HT-29 (cell line): Measurements from ENCODE around the gene KDM2B. TPM values are rescaled to one million over a fixed set of nuclear protein-coding genes. Genes with fewer than 3 reads are reported as not detected.
A peak's percentile ranks its signal among the peaks of the same experiment; 100 is the strongest.
"Not testable (repeated sequence)": the region's sequence is repeated elsewhere in the genome, so short reads cannot be mapped to it uniquely, and the experiment has no call there.

ENCODE experiments used
- DNase-seq: peaks from one replicate; pipeline ENCODE4 v3.0.0-alpha.2; 2015; ENCODE audit warnings: low spot score
- total RNA-seq: library from RNA; depleted of rRNA; stranded (reverse); fragments of >200 nt; shearing (Covaris generic); gene quantifications from 2 replicates; pipeline ENCODE4 v1.2.3, GENCODE V29; 2014

The KDM2B gene
- total RNA-seq, 1 experiment from 2014 or later = 38.4 TPM

DNA sequence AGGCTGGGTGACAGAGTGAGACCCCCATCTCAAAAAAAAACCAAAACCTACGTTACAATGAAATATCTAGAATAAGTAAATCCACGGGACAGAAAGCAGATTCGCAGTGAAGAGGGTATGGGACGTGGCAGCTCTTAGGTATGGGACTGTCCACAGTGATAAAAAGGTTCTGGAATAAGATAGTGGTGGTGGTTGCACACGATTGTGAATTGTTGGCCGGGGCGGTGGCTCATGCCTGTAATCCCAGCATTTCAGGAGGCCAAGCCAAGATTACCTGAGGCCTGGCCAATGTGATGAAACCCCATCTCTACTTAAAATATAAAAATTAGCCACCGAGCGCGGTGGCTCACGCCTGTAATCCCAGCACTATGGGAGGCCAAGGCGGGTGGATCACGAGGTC lies 76.3 kb downstream of the KDM2B start:
- DNase-seq = no peak

DNA sequence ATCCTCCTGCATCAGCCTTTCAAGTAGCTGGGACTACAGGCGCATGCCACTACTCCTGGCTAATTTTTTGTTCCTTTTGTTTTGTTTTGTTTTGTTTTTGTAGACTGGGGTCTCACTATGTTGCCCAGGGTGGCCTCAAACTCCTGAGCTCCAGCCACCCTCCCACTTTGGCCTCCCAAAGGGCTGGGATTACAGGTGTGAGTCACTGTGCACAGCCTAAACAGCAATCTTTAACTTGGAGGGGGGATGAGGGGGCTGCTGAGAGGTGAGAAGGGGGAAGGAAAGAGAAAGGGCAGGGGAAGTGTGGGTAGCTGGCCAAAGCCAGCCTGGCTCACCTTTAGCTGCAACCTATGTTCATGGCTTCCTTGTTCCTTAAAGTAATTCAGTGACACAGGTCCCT lies 77.4 kb downstream of the KDM2B start:
- DNase-seq = no peak

DNA sequence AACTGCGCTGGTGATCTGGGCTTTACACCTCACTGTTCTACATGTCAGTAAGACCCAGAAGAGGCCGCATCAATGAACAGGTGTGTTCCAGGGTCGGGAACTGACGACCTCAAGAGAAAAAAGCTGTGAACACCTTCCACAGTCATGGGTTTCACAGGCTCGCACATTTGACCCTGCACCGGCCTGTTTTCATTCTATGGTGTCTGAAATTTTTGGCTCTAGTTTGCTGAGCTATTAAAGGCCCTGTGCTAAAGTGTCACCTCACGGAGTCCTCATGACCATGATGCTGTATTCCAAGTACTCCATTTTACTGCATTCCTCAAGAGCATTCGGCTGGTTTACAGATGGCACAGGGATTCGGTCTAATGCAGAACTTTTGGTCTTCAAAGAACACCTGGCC lies 78.9 kb downstream of the KDM2B start:
- no peak for DNase-seq

DNA sequence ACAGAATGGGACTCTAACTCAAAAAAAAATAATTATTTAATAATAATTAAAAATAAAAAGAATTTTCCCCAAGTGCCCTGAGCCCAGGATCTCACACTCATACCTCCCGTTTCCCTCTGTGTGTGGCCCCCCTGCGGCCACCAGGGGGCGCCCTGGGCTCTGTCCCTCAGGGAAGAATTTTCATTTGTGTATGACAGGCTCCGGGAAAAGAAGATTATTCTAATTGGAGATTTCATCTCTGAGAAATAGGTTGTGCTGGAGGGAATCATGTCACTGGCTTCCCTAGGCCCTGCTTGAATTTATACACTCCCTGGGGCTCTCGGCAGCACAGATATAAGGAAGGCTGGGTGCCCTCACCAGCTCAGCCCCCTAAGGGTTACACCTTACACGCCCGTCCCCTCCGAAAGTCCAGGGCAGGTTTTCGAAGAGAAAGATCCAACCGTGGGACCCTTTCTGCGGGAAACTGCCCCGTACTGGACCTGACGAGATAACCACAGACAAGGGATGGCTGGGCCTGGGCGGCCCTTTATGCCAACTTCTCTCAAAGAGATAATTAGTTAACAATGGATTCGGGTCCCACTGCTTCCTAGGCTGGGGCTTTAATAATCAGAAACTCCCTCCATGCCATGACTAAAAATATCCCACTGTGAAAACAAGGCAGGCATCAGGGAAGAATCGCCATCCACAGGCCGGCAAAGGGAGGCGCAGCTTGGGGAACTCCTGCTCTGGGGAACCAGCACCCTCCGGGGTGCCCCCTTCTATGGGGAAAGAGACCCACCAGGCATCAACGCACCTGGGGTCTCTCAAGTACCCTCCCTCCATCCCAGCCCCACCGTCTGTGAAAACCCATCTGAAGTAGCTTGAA lies 80.7 kb downstream of the KDM2B start:
- peak; percentile 70 for DNase-seq

DNA sequence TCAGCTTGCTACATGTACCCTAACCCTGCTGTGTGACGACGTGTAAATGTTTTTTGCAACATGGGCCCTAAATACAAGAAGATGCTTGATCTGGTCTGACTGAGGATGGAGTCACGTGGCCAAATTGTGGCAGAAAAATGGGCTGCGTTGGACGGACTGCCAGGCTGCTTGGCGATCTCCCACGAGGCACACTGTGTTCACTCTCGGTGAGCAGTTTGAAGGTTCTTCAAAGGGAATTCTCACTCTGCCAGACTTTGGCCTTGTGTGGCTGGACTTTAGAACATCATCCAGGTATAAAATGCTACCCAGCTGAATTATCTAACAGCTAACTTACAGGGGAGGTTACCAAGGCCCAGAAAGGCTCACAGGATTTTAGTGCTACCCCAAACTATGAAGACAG lies 85.1 kb downstream of the KDM2B start:
- no peak for DNase-seq

DNA sequence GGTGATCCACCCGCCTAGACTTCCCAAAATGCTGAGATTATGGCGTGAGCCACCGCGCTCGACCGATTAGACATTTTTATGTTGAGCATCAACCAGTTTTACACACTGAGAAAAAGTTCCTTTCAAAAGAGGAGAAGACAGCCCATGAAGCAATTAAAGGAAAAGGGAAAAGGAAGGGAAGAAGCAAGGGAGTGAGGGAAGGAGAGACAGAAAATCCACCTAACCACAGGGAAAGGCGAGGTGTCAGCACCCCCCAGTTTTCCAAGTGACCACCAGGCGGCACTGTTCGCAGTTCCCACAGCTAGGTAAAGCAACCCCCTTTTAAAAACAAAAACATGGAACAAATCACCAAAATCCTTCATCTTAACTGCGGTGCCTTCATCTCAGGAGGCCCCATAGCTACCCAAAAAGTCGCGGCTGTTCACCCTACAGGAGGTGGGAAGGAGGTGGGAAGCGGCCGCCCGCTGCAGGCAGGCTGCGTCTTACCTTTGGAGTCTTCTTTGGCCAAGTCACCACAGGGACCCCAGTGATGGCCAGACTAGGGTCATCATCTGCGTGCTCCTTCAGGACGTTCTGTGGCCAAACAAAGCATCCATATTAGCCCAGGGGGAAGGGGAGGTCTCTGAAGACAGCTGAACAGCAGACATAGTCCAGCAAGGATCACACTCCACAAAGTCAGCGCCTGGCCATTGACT lies 86.6 kb downstream of the KDM2B start:
- peak; percentile 45 for DNase-seq

DNA sequence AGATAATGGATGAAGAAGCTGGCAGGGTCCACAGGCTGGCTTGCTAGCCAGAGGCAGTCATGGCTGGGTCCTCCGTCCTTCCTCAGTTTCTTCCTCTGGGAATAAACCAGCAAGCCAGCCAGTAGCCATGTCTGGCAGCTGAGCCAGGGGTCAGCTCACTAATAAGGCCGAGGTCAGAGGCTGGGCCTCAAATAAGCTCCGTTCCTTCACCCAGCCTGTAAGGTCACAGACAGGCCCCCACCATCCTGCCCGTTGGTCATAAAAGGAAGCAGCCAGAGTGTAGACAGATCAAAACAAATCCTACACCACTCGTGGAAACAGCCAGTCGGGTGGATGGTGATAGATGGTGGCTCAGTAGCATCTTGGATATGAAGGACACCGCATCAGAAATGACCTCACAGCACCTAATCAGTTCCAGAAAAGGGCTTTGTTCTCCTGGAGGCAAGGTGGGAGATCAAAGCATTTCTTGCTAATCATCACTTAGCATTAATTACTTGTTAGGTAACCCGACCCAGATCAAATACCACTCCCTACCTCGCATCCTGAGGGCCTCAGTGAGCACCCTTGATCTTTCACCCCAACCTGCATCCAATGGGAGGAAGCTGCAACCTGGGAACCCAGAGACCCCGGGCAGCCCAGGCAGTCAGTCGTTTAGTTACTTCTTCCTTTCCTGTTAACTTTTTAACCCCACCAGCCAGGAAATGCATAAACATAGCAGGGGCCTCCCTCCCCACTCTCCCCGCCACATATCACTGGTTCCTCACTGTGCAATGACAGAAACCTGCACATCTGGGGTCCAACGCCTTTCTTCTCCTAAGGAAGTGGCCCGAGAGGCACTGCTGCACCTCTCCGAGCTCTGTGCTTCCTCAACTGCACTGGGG lies 90.2 kb downstream of the KDM2B start:
- DNase-seq = no peak

DNA sequence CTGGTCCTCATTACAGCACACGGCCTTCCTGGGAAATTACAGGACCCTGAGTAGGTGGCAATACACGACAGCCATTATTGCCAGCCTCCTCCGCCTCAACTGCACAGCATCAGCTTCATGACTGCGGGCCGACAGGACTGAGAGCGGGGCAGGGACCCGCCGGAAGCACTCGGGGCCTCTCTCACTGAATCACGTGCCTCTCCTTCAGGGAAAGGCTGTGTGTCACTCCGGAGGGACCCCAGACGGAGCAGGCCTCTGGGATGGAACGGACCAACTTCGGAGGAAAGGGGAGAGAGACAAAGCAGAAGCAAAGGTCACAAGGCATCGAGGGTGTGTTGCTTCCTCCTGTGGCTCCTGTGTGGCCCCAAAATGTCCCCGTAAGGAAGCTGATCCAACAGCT lies 90.9 kb downstream of the KDM2B start:
- no peak for DNase-seq

DNA sequence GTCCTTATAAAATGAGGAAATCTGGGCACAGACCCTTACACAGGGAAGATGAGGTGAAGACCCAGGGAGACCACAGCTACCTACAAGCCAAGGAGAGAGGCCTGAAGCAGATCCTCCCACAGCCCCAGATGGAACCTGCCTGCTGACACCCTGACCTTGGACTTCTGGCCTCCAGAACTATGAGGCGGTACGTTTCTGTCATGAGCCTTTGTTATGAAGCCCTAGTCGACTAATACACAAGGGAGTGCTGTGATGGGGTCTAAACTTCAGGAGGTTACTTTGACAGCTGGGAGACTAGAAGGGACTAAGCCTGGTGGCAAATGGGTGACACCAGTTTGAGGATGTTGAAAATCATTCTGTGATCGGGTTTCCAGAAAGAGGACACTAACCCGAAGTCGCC lies 95.9 kb downstream of the KDM2B start:
- DNase-seq = no peak

DNA sequence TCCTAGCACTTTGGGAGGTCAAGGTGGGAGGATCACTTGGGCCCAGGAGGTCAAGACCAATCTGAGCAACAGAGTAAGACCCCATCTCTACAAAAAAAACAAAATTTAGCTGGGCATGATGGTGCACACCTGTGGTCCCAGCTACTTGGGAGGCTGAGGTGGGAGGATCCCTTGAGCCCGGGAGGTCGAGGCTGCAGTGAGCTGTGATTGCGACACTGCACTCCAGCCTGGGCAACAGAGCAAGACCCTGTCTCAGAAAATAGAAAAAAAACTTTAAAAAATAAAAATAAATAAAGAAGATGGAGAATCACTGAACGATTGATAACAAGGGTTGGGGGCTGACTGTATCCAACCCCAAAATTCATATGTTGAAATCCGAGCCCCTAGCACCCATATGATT lies 96.3 kb downstream of the KDM2B start:
- DNase-seq = not testable (repeated sequence)

DNA sequence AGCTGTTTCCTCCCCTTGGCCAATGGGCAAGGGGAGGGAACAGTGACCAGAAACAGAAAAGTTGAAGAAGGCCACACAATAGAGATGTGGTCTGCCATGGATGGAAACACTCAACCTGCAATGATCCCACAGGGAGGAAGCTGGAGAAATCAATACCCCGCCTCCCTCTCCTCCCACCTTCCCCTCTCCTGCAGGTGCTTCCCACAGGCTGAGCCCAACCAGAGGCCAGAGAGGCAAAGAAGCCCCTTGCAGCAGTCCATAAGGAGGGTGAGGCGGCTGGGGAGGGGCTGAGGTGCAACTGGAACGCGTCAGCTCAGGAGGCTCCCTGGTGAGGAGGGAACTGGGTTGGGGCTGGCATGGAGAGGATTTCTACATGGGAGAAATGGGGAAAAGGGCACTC lies 96.9 kb downstream of the KDM2B start:
- DNase-seq = no peak

DNA sequence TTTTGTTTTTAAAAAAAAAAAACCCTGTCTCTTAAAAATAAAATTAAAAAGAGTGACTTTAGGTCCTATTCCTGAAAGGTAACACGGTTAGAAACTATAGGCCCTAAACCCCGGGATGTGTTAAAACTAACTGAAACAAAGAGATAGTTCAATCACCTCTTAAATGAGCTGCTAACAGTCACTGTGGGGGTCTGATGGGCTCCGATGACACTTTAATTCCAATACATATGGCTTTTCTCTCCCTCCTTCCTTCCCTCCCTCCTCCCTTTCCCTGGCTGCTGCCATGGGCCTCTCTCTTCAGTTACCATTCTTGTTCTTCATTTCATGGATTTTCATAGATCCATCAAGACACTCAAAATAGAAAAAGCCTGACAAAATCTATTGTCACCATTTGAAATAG lies 104.3 kb downstream of the KDM2B start:
- no peak for DNase-seq

DNA sequence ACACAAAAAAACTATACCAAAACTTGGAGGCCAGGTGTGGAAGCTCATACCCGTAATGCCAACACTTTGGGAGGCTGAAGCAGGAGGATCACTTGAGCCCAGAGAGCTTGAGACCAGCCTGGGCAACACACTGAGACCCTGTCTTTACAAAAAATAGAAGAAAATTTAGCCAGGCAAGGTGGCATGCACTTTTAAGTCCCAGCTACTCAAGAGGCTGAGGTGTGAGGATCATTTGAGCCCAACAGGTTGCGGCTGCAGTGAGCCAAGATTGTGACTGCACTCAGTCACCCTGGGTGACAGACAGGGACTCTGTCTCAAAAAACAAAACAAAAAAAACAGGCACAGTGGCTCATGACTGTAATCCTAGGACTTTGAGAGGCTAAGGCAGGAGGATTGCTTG lies 105.5 kb downstream of the KDM2B start:
- no peak for DNase-seq

DNA sequence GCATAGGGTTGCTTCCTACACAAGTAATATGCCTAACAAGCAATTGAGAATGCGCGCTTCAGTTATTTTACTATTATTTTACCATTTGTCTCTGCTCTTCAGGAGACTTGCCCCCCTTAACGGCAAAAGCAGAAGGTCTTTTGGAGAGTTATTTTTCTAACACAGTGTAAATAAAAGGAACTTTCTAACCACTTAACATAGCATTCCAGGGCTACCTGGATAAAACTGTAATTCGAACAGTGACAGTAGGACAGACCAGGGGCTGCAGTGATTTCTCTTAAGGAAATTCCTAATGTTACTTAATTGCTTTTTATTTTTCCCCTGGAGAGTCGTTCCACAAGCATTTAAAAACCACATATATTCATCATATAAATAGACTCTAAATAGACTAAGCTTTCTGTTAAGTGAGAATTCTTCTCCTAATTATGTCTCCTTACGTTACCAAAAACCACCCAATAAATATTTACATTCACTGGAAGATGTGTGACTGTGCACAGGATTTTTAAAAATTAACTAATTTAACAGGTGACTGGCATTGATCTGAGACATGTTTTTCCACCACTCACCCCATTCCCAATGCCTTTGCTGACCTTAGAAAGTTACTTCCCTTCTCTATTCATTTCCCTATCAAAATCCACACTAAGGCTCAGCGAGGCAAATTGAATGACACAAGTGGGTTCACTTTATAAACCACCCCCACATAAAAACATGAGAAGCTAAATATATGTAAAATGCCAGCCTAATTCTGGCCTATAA lies 108.5 kb downstream of the KDM2B start:
- no peak for DNase-seq

DNA sequence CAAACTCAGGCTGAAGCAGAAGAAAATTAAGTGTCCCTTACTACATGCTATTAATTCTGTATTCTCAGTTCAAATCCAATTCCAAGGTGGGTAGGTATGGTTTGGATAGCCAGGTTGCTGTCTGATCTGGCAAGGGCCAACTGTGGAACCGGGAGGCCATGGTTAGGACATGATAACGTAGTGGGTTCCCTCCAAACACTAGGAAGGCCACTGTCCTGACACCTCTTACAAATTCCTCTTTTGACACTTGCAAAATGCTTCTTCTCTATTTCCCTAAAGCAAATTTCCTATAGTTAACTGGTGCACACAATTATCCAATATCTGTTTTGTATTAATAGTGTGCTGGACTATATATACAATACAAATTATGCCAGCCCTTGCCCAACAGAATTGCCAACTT lies 110.1 kb downstream of the KDM2B start:
- DNase-seq = no peak

DNA sequence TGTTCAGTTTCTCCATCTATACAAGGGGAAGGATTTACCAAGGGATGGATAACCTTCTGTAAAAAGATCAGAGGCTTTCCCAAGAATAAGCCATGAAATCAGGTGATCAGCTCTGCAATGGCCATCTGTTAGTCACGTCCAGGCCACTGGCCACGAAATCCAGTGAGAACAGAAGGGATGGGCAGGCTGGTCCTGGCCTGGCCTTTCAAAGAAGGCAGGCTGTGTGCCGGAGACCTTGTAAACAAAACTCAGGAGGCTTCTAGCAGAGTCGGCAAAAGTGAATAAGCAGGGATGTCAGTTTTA lies 112.4 kb downstream of the KDM2B start:
- DNase-seq = no peak

DNA sequence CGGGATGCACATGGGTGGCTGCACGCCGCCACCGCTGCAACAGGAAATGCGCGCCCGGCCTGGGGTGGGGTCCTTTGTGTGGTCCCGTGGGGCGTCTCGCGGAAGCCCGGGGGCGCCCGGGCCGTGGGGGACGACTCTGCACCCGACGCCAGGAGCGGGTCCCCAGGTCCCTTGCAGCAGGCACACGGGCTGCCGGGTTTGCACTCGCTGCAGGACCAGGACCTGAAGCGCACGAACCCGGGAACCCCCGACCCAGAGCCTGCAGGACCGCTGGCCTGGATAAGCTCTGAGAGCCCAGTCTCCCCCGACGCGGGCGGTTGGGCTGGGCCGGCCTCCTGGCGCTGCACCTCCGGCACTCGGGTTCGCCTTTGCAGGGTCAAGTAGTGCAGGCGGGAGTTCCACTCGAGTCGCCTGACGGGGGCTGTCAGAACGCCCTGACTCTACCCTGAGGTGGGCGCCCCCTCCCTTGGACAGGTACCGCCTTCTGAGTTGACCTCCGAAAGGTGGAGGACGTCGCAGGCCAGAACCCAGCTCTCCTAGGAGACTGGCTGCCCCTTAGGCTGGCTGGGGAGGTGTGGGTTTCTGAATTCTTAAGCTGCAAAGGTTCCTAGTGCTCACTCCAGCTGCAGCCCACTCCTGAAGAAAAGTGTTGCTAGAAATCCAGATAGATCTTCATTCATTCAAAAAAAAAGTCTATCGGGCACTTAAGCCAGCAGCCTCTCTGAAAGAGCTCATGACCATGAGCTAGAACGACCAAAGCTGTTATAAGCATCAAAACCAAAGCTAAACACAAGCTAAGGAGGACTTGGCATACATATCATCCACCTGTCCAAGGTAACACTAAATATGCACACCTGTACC lies 113.0 kb downstream of the KDM2B start:
- DNase-seq = peak; percentile 27

DNA sequence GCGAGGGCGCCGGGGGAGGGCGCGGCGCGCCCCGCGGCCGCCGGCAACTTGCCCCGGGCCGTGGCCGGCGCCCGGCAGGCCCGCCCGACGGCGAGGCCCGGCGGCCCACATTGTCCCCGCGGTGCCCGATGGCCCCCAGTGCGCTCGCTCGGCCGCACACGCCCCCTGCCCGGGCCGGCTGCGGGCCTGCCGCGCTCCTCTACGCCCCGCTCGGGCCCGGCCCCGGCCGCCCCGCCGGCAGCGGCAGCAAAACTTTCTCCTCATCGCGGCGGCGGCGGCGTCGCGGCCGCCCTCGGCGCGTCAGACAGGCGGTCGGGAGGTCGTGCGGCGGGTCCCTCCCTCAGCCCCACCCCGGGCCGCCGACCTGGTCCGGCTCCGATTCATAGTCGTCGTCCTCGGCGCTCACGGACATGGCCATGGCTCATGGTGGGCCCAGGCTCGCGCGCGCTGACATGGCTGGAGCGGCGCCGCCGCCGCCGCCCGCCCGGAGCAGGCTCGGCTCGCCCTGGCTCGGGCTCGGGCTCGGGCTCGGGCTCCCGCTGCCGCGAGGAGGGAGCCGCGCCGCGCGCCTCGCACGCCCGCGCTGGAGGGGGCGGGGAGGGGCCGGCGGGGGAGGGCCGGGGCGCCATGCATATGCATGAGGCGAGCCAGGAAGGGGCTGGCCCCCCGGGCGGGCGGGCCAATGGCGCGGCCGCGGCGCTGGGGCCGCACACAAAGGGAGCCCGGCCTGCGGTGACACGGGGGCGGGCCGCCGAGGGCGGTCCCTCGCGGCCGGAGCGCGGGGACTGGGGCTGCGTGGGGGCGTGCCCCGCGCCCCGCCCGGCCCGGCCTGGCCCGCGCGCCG lies 113.8 kb downstream of the KDM2B start:
- DNase-seq = peak; percentile 87

DNA sequence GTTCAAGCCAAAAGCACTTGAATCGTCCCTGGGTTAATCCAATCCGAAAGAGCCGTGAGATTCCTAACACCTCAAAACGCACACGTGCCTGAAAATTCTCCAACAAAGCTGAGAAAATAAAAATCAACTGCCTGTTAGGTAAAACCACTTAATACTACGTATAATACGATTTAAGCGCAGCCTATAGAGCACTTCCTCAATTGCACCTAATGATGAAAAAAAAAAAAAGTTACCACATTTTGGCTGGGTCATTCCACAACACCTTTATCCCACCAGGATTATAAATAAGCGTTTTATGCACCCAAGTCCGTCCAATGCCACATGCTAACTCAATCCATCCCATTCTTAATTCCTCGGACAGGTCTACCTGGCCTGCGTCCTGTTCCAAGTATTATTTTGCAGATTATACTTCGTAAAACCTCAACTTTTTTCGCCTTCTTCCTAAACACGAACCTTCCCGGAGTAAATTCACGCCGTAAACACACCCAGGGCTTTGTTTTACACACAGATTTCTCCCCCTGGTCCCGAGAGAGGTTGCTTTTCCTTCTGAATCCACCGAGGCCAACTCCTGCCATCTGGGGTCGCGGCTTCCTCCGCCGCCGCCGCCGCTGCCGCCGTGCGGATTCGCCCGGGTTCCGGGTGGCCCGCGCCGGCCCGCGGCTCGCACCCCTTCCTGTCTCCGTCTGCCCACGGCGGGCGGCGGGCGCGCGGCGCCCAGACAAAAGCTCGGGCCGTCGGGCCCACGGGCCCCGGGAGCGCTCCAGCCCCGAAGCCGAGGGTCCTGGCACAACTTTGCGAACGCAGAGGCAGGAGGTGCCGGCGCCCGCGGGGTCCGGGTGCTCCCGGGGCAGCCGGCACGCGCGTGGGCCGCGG lies 114.7 kb downstream of the KDM2B start:
- peak; percentile 43 for DNase-seq
